Osteoblast (primary cell): ENCODE data around the gene TXN. TPM values are rescaled to one million over a fixed set of nuclear protein-coding genes. Genes with fewer than 3 reads are reported as not detected.
A peak's percentile ranks its signal among the peaks of the same experiment; 100 is the strongest.
"Not testable (repeated sequence)": the region's sequence is repeated elsewhere in the genome, so short reads cannot be mapped to it uniquely, and the experiment has no call there.

ENCODE experiments used
- DNase-seq: peaks from one replicate; pipeline ENCODE4 v3.0.0; 2011; ENCODE audit warnings: low spot score, mixed read lengths; ENCODE audit not compliant: insufficient read length; ENCODE audit errors: missing footprints
- H2AFZ ChIP-seq: 2 replicates; pipeline ENCODE4 v1.6.0; 2011; ENCODE audit warnings: mild to moderate bottlenecking, low read length
- H3K27ac ChIP-seq: 2 replicates; pipeline ENCODE4 v1.5.1; 2011; ENCODE audit warnings: mild to moderate bottlenecking, low read depth, low read length, moderate library complexity
- H3K27me3 ChIP-seq: 2 replicates; pipeline ENCODE4 v1.6.0; 2012; ENCODE audit warnings: mild to moderate bottlenecking, control low read depth, inconsistent platforms, low read length, moderate library complexity; ENCODE audit not compliant: insufficient read depth
- H3K36me3 ChIP-seq: 2 replicates; pipeline ENCODE4 v1.5.1; 2011; ENCODE audit warnings: mild to moderate bottlenecking, low read length, control low read depth, moderate library complexity; ENCODE audit not compliant: insufficient read depth
- H3K4me1 ChIP-seq: 2 replicates; pipeline ENCODE4 v1.5.1; 2011; ENCODE audit warnings: mild to moderate bottlenecking, low read length, control low read depth, moderate library complexity; ENCODE audit not compliant: insufficient read depth
- H3K4me2 ChIP-seq: 2 replicates; pipeline ENCODE4 v1.6.0; 2011; ENCODE audit warnings: mild to moderate bottlenecking, low read length; ENCODE audit not compliant: insufficient read depth
- H3K4me3 ChIP-seq: fragments of 200-600 bp; sonication (generic); 3 replicates; pipeline ENCODE4 v1.5.1; 2012; ENCODE audit warnings: mild to moderate bottlenecking, low read length, inconsistent platforms; ENCODE audit not compliant: insufficient read depth
- H3K79me2 ChIP-seq: 2 replicates; pipeline ENCODE4 v1.6.0; 2012; ENCODE audit warnings: mild to moderate bottlenecking, low read length, control low read depth, inconsistent platforms; ENCODE audit not compliant: insufficient read depth
- H3K9me3 ChIP-seq: 2 replicates; pipeline ENCODE4 v1.5.1; 2011; ENCODE audit warnings: low read depth, low read length, control low read depth
- H4K20me1 ChIP-seq: 2 replicates; pipeline ENCODE4 v1.6.0; 2012; ENCODE audit warnings: mild to moderate bottlenecking, low read length, control low read depth; ENCODE audit not compliant: insufficient read depth
- total RNA-seq: library from RNA; depleted of rRNA; stranded (reverse); fragments of >200 nt; gene quantifications from 2 replicates; pipeline ENCODE4 v1.2.3, GENCODE V29; 2012
- TF ChIP-seq, protein P1 (sequence below): IDR thresholded peaks from 2 replicates; pipeline ENCODE4 v1.5.1; 2011; ENCODE audit warnings: mild to moderate bottlenecking, low read depth, low read length, moderate library complexity; ENCODE audit errors: extremely low read depth

Gene TXN
- total RNA-seq, 1 donor = 234 TPM

DNA sequence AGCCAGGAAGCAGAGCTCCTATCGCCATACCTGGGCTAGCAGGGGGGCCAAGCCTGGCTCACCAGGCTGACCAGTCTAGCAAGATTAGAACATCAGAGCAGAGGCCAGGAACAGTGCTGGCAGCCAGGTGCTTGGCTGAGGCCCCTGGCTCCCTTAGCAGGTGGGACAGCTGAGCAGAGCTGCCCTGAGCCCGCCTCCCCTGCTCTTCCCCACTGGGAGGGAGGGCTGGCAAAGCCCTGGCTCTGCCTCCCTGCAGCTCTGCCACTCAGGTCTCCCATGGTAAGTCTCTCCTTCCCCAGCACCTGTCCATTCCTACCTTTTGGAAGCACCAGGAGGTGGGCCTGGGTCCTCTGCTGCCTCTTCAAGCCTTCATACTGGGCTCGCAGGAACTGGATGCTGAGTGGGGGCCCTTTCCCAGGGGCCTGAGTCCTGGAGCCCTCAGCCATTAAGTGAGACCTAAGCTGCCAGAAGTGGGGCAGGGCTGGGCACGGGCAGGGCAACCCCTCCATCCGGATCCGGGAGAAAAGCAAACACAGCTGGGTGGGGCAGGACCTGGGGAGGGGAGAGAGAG lies 49.2 kb downstream of the TXN start:
- TF ChIP-seq, protein P1, sequence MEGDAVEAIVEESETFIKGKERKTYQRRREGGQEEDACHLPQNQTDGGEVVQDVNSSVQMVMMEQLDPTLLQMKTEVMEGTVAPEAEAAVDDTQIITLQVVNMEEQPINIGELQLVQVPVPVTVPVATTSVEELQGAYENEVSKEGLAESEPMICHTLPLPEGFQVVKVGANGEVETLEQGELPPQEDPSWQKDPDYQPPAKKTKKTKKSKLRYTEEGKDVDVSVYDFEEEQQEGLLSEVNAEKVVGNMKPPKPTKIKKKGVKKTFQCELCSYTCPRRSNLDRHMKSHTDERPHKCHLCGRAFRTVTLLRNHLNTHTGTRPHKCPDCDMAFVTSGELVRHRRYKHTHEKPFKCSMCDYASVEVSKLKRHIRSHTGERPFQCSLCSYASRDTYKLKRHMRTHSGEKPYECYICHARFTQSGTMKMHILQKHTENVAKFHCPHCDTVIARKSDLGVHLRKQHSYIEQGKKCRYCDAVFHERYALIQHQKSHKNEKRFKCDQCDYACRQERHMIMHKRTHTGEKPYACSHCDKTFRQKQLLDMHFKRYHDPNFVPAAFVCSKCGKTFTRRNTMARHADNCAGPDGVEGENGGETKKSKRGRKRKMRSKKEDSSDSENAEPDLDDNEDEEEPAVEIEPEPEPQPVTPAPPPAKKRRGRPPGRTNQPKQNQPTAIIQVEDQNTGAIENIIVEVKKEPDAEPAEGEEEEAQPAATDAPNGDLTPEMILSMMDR = no peak

DNA sequence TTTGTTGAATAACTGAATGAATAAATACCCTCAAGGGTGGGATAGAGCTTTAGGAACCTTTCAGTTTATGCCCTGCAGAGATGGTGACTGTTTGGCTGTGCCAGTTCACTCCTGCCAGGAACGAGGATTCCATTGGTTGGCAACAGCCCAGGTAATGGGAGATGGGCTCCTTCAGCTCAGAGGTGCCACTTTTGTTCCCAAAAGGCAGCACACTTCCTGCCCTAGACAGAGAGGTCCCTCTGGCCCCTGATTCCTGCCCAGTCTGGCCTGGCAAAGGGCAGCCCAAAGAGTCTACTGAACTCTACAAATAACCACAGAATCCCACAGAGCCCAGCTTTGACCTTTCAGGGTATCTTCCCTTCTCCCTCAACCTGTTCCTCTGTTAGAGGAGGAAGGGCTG lies 49.9 kb downstream of the TXN start:
- no peak overlapping the region for H3K4me2 ChIP-seq
- peaks cover 16% of the 10 kb centered on the region for H3K27me3 ChIP-seq
- H3K4me1 ChIP-seq = no peaks in the 10 kb centered on the region
- DNase-seq = peak; percentile 32
- TF ChIP-seq, protein P1 = no peak
- H3K27ac ChIP-seq = no peak overlapping the region
- H2AFZ ChIP-seq = no peak overlapping the region
- no peaks in the 10 kb centered on the region for H3K79me2 ChIP-seq
- no peak overlapping the region for H3K4me3 ChIP-seq
- H4K20me1 ChIP-seq = no peaks in the 10 kb centered on the region
- no peaks in the 10 kb centered on the region for H3K9me3 ChIP-seq
- H3K36me3 ChIP-seq = no peaks in the 10 kb centered on the region

More for the DNA sequence above, 49.2 kb downstream of the TXN start:
- H3K36me3 ChIP-seq = no peaks in the 10 kb centered on the region
- H3K9me3 ChIP-seq = no peaks in the 10 kb centered on the region
- H2AFZ ChIP-seq = no peak overlapping the region
- no peaks in the 10 kb centered on the region for H3K79me2 ChIP-seq
- H3K4me3 ChIP-seq = no peak overlapping the region
- no peaks in the 10 kb centered on the region for H3K4me1 ChIP-seq
- no peaks in the 10 kb centered on the region for H4K20me1 ChIP-seq
- H3K4me2 ChIP-seq = no peak overlapping the region
- no peak overlapping the region for H3K27ac ChIP-seq
- peaks cover 16% of the 10 kb centered on the region for H3K27me3 ChIP-seq
- DNase-seq = peak; percentile 8

DNA sequence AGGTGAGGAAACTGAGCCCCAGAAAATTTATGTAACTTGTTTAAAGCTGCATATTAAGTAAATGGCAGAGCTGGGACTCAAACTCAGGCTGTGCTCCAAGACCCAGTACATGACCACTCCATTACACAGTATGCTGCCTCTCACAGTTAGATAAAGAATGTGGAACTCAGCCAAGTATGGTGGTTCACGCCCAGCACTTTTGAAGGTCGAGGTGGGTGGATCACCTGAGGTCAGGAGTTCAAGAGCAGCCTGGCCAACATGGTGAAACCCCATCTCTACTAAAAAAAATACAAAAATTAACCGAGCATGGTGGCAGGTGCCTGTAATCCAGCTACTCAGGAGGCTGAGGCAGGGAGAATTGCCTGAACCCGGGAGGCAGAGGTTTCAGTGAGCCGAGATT lies 50.7 kb downstream of the TXN start:
- not testable (repeated sequence) for H3K36me3 ChIP-seq, H2AFZ ChIP-seq, DNase-seq, H3K4me3 ChIP-seq, H3K4me1 ChIP-seq, H4K20me1 ChIP-seq, H3K9me3 ChIP-seq, H3K27ac ChIP-seq, H3K79me2 ChIP-seq, H3K4me2 ChIP-seq
- H3K27me3 ChIP-seq = peaks cover 16% of the 10 kb centered on the region

DNA sequence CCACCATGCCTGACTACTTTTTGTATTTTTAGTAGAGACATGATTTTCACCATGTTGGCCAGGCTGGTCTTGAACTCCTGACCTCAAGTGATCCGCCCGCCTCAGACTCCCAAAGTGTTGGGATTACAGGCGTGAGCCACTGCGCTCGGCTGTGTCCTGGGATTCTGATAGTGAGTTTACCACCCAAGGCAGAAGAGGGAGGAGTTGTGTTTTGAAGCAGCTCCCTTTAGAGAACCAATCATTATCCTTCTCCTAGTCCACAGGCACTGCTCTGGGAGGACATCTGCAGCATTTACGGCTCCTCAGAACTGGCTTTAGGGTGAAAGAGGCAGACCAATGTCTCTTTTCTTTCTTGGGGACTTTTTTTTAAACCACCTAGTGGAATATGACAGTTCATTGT lies 54.1 kb downstream of the TXN start:
- Histone ChIP-seq H3K4me3 (no peak overlapping the region), H3K27ac (no peak overlapping the region), H3K27me3 (peaks cover 2% of the 10 kb centered on the region), H3K4me2 (no peak overlapping the region), H2AFZ (no peak overlapping the region), H3K36me3 (no peaks in the 10 kb centered on the region), H3K4me1 (no peaks in the 10 kb centered on the region), H3K79me2 (no peaks in the 10 kb centered on the region), H4K20me1 (no peaks in the 10 kb centered on the region), H3K9me3 (no peaks in the 10 kb centered on the region)
- TF ChIP-seq, protein P1 = no peak
- DNase-seq = no peak
